C4-2B (cell line): ENCODE results near the gene GALNTL6.

ENCODE experiments used
- H3K27ac ChIP-seq: fragments of 450-650 bp; 2 replicates; pipeline ENCODE4 v1.5.1; 2017
- CTCF ChIP-seq: fragments of 450-650 bp; conservative IDR thresholded peaks from 2 replicates; pipeline ENCODE4 v1.5.1; 2017; ENCODE audit warnings: mild to moderate bottlenecking
- ZFX ChIP-seq: fragments of 450-650 bp; IDR thresholded peaks from 2 replicates; pipeline ENCODE4 v1.6.1; 2017

GALNTL6 gene

GRCh38 chr4:172778583-172778982 lies 965.4 kb downstream of the GALNTL6 start:
- no peak overlapping the region for H3K27ac ChIP-seq
- TF ChIP-seq CTCF = no peak
- TF ChIP-seq ZFX = no peak

DNA sequence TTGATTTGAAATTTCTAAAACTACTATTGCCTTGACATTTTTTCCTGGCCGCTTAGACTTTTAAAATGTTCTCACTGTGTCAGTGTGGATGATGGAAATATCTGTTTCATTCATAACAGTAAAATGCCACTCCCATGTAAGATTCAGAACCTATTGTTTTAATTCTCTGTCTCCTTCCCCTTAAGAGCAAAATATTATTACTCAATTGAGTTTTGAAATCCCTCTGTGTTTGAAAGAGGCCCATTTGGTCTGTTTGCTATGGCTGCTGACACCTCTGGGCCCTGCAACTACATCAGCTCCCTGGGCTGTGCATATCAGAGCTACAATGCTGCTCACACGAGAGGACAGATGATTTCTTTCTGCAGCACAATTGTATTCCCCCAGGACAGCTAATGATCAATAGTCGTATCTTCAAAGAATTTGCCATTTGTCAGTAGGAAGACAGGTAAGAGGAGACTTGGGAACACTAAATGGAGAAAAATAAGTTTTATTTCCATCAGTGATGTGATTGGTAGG lies 967.4 kb downstream of the GALNTL6 start:
- TF ChIP-seq ZFX (no peak), CTCF (no peak)
- no peak overlapping the region for H3K27ac ChIP-seq

GRCh38 chr4:172785613-172786012 lies 972.4 kb downstream of the GALNTL6 start:
- no peak for TF ChIP-seq CTCF
- TF ChIP-seq ZFX = no peak
- H3K27ac ChIP-seq = no peak overlapping the region

GRCh38 chr4:172786039-172786792 lies 973.0 kb downstream of the GALNTL6 start:
- TF ChIP-seq CTCF = no peak
- TF ChIP-seq ZFX = no peak
- H3K27ac ChIP-seq = no peak overlapping the region

DNA sequence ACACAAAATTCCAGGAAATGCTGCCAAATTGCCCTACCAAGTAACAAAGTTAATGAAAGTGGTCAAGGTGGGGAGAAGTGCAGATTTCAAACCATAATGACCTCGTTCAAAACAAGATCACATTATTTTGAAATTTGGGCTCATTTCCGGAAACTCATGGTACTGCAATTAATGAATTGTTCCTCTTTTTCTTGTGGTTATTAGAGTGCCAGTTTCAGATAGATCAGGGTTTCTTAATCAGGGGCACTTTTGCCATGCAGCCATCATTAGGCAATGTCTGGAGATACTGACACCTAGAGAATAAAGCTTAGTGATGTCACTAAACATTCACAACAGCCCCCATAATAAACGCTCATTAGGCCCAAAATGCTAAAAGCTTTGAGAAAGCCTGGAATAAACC lies 973.9 kb downstream of the GALNTL6 start:
- no peak for TF ChIP-seq CTCF
- no peak for TF ChIP-seq ZFX
- H3K27ac ChIP-seq = no peak overlapping the region

DNA sequence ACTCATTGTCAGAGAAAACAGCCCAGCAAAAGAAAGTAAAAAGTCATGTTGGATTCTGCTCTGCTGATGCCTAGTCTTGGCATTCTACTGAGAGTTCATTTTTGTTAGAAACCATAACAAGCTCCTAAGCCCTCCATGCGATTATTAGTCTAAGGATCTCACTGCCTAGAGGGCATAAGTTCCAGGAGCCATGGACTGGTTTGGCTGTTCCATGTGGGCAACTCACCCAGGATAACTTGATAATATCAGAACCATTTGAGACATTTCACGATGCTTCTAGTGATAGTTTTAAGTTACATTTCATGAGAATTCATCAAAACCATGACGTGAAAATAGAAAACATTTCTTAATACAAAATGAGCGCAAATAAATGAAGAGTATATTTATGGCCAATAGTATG lies 978.6 kb downstream of the GALNTL6 start:
- H3K27ac ChIP-seq = no peak overlapping the region
- TF ChIP-seq CTCF (no peak), ZFX (no peak)

GRCh38 chr4:172793565-172794306 lies 980.5 kb downstream of the GALNTL6 start:
- TF ChIP-seq ZFX (no peak), CTCF (no peak)
- no peak overlapping the region for H3K27ac ChIP-seq
